Measurements from ENCODE around the gene POLD2. TPM values are rescaled to one million over a fixed set of nuclear protein-coding genes. Genes with fewer than 3 reads are reported as not detected.

Gene POLD2
- total and polyA plus RNA-seq, 2 of the 4 experiments (the other 2 are of a cell fraction), result 142 to 163 TPM

- H3K56ac ChIP-seq (ENCODE audit: extremely low read depth, insufficient read depth, low read length), result no peak overlapping the region
- dilution Hi-C loops (cut with HindIII; ENCODE audit: low sequenced_read_pairs, unreplicated experiment), result no loop called here
- 90% methylated on average over 4 of the region's 8 CpGs; no CpG with 5 or more reads in 1 of the 2 experiments for WGBS, 2 experiments (ENCODE audit: extremely low coverage in 2 of 2, insufficient read length in 1 of 2)
- no peak overlapping the region for H4K8ac ChIP-seq (ENCODE audit: low read depth in 2 of 2, low read length in 2 of 2)
- H3K9me3 ChIP-seq (ENCODE audit: control insufficient read depth, insufficient read depth, low read length), result no peaks in the 10 kb centered on the region
- no peak overlapping the region for H3K27ac ChIP-seq (ENCODE audit: insufficient read depth, low read length)
- BruUV-seq (replicated peaks), result no TSS peak
- peaks cover 6% of the 10 kb centered on the region; the same call in 1 of the 2 replicates for H3K27me3 ChIP-seq (ENCODE audit: control insufficient read depth, insufficient read depth, low read length)
- no peak overlapping the region for H3K4ac ChIP-seq (ENCODE audit: low read depth, low read length)
- H3K14ac ChIP-seq (replicated peaks; ENCODE audit: low read depth, low read length), result no peak overlapping the region
- ATAC-seq (ENCODE audit: low read depth) (no peak), DNase-seq (no peak)
- no peak overlapping the region for H2BK120ac ChIP-seq (ENCODE audit: low read depth, low read length)
- peak overlapping the region; percentile 26 for H2AK9ac ChIP-seq (replicated peaks; ENCODE audit: low read depth, low read length, poor library complexity)
- no peak overlapping the region for H4K91ac ChIP-seq (ENCODE audit: insufficient read depth, low read depth, low read length)
- H2BK20ac ChIP-seq (ENCODE audit: low read depth, low read length), result no peak overlapping the region
- no peak overlapping the region for H4K5ac ChIP-seq (ENCODE audit: low read depth, low read length)
- POLR2A ChIA-PET (ENCODE audit: unreplicated experiment), result no interaction called here
- H2AK5ac ChIP-seq (ENCODE audit: low read depth, low read length), result no peak overlapping the region
- H4K20me1 ChIP-seq (ENCODE audit: insufficient read depth, low read length), result no peaks in the 10 kb centered on the region
- in situ Hi-C loops (cut with MboI; ENCODE audit: low sequenced_read_pairs), result no loop called here
- no peak for TF ChIP-seq MAZ (IDR thresholded peaks at IDR 0.05; ENCODE audit: borderline replicate concordance, low read depth, low read length)
- no peak for TF ChIP-seq BHLHE40 (IDR thresholded peaks at IDR 0.05; ENCODE audit: low read depth, low read length)
- TF ChIP-seq CEBPB (IDR thresholded peaks at IDR 0.05; ENCODE audit: low read depth, low read length), result no peak
- TF ChIP-seq NFE2L2 (IDR thresholded peaks at IDR 0.05; ENCODE audit: low read depth, low read length), result no peak
- TF ChIP-seq ELK1 (IDR thresholded peaks at IDR 0.05; ENCODE audit: borderline replicate concordance, low read depth, low read length), result no peak
- TF ChIP-seq MXI1 (IDR thresholded peaks at IDR 0.05; ENCODE audit: borderline replicate concordance, low read depth, low read length), result no peak
- TF ChIP-seq USF2 (IDR thresholded peaks at IDR 0.05; ENCODE audit: low read depth, low read length), result no peak
- TF ChIP-seq RAD21 (IDR thresholded peaks at IDR 0.05; ENCODE audit: low read length), result no peak
- no peak overlapping the region for H3K4me3 ChIP-seq (ENCODE audit: insufficient read depth, low read depth, low read length)
- no peak overlapping the region for H3K18ac ChIP-seq (ENCODE audit: low read depth, low read length)
- CTCF ChIA-PET, result no interaction called here
- no peak overlapping the region for H2BK15ac ChIP-seq (ENCODE audit: low read depth, low read length)
- H3K79me1 ChIP-seq (ENCODE audit: low read depth in 1 of 2, low read length in 2 of 2), result no peaks in the 10 kb centered on the region
- H3K4me2 ChIP-seq (ENCODE audit: low read depth, low read length), result no peak overlapping the region
- H3K9me1 ChIP-seq (ENCODE audit: insufficient read depth, low read length), result 0 out of 2 replicates have a peak, but pooled peaks cover 3% of the 10 kb centered on the region
- H2AFZ ChIP-seq (replicated peaks; ENCODE audit: low read length, poor library complexity), result peak overlapping the region; percentile 23
- H3K36me3 ChIP-seq (ENCODE audit: control insufficient read depth, insufficient read depth, low read length), result no peaks in the 10 kb centered on the region
- H3K9ac ChIP-seq (ENCODE audit: low read depth, low read length), result no peak overlapping the region
- H3K4me1 ChIP-seq (ENCODE audit: control insufficient read depth, insufficient read depth, low read length), result peaks cover 1% of the 10 kb centered on the region; the same call in 1 of the 2 replicates
- intact Hi-C loops (cut with micrococcal nuclease), result no loop called here
- H3K23ac ChIP-seq (ENCODE audit: low read depth, low read length), result no peak overlapping the region
- H2BK5ac ChIP-seq (ENCODE audit: low read depth, low read length, poor library complexity, severe bottlenecking), result no peak overlapping the region
Observed at GRCh38 chr7:44155191-44156185, 32.1 kb upstream of the POLD2 start.
